HG02610 (cell line): ENCODE data around the gene NOVA2.

ENCODE experiments used
- ATAC-seq: cut with Tn5 transposase; IDR thresholded peaks from one replicate; pipeline ENCODE4 v1.9.1; 2021; ENCODE audit warnings: mild to moderate bottlenecking, moderate library complexity; ENCODE audit not compliant: unreplicated experiment

NOVA2 gene

GRCh38 chr19:45927565-45928261, 46.0 kb downstream of the NOVA2 start:
- peak; percentile 69 for ATAC-seq

- ATAC-seq: no peak
These were observed 48.7 kb downstream of the NOVA2 start for GRCh38 chr19:45924891-45925447.

- no peak for ATAC-seq
These were observed 51.4 kb downstream of the NOVA2 start for GRCh38 chr19:45922281-45922680.

- ATAC-seq: no peak
These were observed 53.2 kb downstream of the NOVA2 start for GRCh38 chr19:45920458-45920857.

GRCh38 chr19:45919678-45920077, 54.0 kb downstream of the NOVA2 start:
- no peak for ATAC-seq

GRCh38 chr19:45918721-45919120, 54.9 kb downstream of the NOVA2 start:
- no peak for ATAC-seq

GRCh38 chr19:45917421-45918091, 56.1 kb downstream of the NOVA2 start:
- ATAC-seq: no peak

- no peak for ATAC-seq
These were observed 59.5 kb downstream of the NOVA2 start, which contains the start of gene NANOS2 for GRCh38 chr19:45913874-45914830. NANOS2 (minus strand) TSS chr19:45914778; CDS start chr19:45914693, 85 bp downstream.

GRCh38 chr19:45911291-45911690, 62.4 kb downstream of the NOVA2 start:
- ATAC-seq: no peak

GRCh38 chr19:45908956-45909355, 64.7 kb downstream of the NOVA2 start:
- ATAC-seq: no peak

GRCh38 chr19:45906221-45906620, 67.4 kb downstream of the NOVA2 start:
- no peak for ATAC-seq

GRCh38 chr19:45905011-45905410, 68.7 kb downstream of the NOVA2 start:
- no peak for ATAC-seq

- ATAC-seq: peak; percentile 82
These were observed 70.7 kb downstream of the NOVA2 start for GRCh38 chr19:45902651-45903625.

GRCh38 chr19:45901912-45902650, 71.6 kb downstream of the NOVA2 start, which contains the start of gene MYPOP:
MYPOP (minus strand) TSS chr19:45902613; CDS start chr19:45901773, 840 bp downstream.
- no peak for ATAC-seq

GRCh38 chr19:45901432-45901911, 72.2 kb downstream of the NOVA2 start:
- no peak for ATAC-seq

- ATAC-seq: no peak
These were observed 72.8 kb downstream of the NOVA2 start for GRCh38 chr19:45900738-45901431.

GRCh38 chr19:45899919-45900589, 73.6 kb downstream of the NOVA2 start:
- no peak for ATAC-seq

GRCh38 chr19:45899253-45899652, 74.4 kb downstream of the NOVA2 start:
- ATAC-seq: no peak
